GM21825 (cell line): ENCODE measurements around the gene MESP2.

Experiments used
- ATAC-seq: cut with Tn5 transposase; IDR thresholded peaks from one replicate; pipeline ENCODE4 v1.9.1; 2021; ENCODE audit warnings: mild to moderate bottlenecking, moderate library complexity; ENCODE audit not compliant: unreplicated experiment

Gene MESP2

GRCh38 chr15:89799011-89799911 lies 23.1 kb downstream of the MESP2 start:
- no peak for ATAC-seq

- no peak for ATAC-seq
These were observed 23.9 kb downstream of the MESP2 start for GRCh38 chr15:89799918-89800498.

GRCh38 chr15:89801471-89802195 lies 25.5 kb downstream of the MESP2 start:
- ATAC-seq = no peak

GRCh38 chr15:89802231-89802928 lies 26.2 kb downstream of the MESP2 start:
- no peak for ATAC-seq

- no peak for ATAC-seq
These were observed 27.1 kb downstream of the MESP2 start for GRCh38 chr15:89802986-89803824.

GRCh38 chr15:89803941-89804800 lies 28.0 kb downstream of the MESP2 start:
- ATAC-seq = no peak

GRCh38 chr15:89805241-89806209 lies 29.4 kb downstream of the MESP2 start:
- ATAC-seq = no peak

- no peak for ATAC-seq
These were observed 30.1 kb downstream of the MESP2 start for GRCh38 chr15:89806210-89806558.

- ATAC-seq = no peak
These were observed 30.7 kb downstream of the MESP2 start for GRCh38 chr15:89806559-89807550.

GRCh38 chr15:89807689-89808088 lies 31.6 kb downstream of the MESP2 start:
- ATAC-seq = no peak

GRCh38 chr15:89808160-89808870 lies 32.2 kb downstream of the MESP2 start:
- no peak for ATAC-seq

- no peak for ATAC-seq
These were observed 33.1 kb downstream of the MESP2 start for GRCh38 chr15:89809093-89809786.

- ATAC-seq = no peak
These were observed 33.6 kb downstream of the MESP2 start for GRCh38 chr15:89809787-89810148.

GRCh38 chr15:89810837-89811236 lies 34.7 kb downstream of the MESP2 start:
- no peak for ATAC-seq

GRCh38 chr15:89812011-89812846 lies 36.1 kb downstream of the MESP2 start:
- ATAC-seq = no peak
